GM19351 (cell line): ENCODE results near the gene COA7.
"Not testable (repeated sequence)": the region's sequence is repeated elsewhere in the genome, so short reads cannot be mapped to it uniquely, and the experiment has no call there.

Experiments used
- ATAC-seq: cut with Tn5 transposase; IDR thresholded peaks from one replicate; pipeline ENCODE4 v1.9.1; 2021; ENCODE audit warnings: mild to moderate bottlenecking, moderate library complexity; ENCODE audit not compliant: unreplicated experiment

Gene COA7

DNA sequence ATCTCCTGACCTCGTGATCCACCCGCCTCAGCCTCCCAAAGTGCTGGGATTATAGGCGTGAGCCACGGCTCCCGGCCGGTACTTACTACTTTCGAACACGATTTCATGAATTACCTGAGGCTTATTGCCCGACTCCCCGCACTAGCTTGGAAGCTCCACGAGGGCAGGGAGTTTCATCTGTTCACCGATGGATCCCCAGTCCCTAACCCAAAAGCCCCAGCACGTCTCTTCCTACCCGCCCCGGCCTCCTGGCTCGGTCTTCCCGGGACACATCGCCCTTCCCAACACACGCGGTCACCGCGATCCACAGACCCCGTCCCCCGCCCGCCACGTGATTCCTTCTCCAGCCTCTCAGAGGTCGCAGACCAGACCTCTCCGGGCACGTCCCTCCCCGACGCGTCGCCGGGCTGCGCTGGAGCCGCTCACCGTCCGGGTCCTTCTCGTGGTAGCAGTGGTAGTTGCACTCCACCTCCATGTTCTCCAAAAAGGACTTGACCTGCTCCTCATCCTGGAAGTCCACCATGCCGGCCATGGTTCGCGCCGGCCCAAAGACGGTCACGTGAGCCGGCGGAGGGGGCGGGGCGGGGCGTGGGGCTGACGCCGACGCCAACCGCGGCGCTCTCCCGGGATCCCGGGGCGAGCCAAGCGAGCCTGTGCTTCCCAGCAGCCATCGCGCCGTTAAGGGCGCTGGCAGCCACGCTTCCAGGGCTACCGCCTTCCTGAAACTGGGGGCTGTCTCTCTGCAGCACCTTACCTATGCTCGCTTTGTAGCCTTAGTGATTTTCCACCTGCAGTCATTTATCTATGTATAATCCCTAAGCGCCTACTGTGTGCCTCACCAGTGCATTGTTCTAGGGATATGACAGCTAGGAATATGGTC lies at the start of gene COA7:
COA7 (minus strand) TSS at position 553 of the 880 bp plus-strand sequence; CDS start at position 532, 21 bp downstream.
- peak; percentile 46 for ATAC-seq

DNA sequence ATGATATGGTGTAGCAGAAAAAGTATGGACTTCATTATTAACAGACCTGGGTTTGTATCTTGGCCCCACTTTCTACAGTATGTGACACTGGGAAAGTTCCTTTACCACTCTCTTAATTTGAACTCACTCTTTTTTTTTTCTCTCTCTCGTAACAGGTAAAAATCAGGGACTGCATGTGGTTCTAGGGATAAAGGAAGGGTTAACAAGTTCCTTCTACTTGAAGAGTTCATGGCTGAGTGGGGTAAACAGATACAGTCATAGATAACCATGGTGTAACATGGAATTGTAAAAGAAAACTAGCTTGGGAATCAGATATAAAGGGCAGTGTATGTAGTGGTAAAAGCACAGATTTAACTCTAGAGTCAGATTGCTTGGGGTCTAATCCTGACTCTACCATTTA lies 49.3 kb upstream of the COA7 start:
- ATAC-seq, result no peak

GRCh38 chr1:52746189-52746588 lies 48.0 kb upstream of the COA7 start:
- no peak for ATAC-seq

- ATAC-seq, result no peak
Measured at GRCh38 chr1:52741259-52741658, 43.1 kb upstream of the COA7 start.

DNA sequence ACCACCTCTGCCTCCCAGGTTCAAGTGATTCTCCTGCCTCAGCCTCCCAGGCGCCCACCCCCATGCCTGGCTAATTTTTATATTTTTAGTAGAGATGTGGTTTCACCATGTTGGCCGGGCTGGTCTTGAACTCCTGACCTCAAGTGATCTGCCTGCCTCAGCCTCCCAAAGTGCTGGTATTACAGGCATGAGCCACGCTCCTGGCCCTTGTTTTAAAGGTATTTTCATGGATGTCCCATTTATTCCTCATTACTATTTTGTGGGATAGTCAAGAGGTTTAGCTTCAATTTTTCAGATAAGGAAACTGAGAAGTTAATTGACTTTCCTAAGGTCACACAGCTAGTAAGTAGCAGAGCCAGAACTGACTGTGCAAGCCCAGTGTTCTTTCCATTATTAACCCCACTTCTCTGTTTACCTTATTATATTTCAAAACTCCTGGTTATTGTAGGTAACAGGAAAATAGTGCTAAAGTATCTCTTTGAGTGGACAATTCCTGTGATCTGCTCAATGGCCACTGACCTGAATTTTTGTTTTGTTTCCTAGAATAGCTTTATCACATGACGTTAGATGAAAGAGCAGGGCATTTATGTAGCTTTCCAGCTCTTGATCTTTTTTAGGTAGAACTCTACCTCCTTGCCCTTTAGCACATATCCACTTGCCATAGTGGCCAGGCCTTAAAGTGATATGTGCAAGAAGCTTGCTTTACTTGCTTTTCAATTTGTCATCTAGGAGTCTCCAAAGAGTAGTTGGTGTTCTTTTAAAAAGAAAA lies 41.7 kb upstream of the COA7 start:
- ATAC-seq, result no peak

DNA sequence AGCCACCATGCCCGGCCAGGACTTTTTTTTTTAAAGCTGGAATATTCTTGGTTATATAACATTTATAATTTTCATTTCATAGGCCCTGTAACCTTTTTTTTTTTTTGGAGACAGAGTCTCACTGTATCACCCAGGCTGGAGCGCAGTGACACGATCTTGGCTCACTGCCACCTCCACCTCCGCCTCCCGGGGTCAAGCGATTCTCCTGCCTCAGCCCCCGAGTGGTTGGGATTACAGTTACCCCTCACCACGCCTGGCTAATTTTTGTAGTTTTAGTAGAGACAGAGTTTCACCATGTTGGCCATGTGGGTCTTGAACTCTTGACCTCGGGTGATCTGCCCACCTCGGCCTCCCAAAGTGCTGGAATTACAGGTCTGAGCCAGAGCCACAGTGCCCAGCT lies 40.7 kb upstream of the COA7 start:
- no peak for ATAC-seq

DNA sequence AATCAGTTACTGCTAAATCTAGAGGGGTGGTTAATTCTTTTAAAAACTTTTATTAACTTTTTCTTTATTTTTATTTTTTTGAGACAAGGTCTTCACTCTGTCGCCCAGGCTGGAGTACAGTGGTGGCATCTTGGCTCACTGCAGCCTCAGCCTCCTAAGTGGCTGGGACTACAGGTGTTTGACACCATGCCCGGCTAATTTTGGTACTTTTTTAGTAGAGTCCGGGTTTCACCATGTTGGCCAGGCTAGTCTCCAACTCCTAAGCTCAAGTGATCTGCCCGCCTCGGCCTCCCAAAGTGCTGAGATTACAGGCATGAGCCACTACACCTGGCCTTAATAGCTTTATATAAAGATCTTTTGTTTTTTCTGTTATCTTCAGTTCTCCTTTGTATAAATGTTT lies 40.0 kb upstream of the COA7 start:
- no peak for ATAC-seq

DNA sequence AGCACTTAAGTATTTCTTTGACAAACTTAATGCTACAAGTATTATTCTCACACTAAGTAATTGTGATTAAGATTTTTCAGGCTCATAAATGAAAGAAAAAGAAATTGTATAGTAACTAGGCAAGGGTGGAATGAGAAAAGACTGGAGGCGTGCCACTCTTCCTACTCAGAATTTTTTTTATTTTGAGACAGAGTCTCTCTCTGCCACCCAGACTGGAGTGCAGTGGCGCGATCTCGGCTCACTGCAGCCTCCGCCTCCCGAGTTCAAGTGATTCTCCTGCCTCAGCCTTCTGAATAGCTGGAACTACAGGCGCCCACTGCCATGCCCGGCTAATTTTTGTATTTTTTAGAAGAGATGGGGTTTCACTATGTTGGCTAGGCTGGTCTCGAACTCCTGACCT lies 37.2 kb upstream of the COA7 start:
- not testable (repeated sequence) for ATAC-seq

- no peak for ATAC-seq
Measured at GRCh38 chr1:52733368-52733767, 35.2 kb upstream of the COA7 start.

- ATAC-seq, result no peak
Measured at GRCh38 chr1:52727956-52728656, 30.0 kb upstream of the COA7 start.

GRCh38 chr1:52727114-52727586 lies 29.0 kb upstream of the COA7 start:
- no peak for ATAC-seq

DNA sequence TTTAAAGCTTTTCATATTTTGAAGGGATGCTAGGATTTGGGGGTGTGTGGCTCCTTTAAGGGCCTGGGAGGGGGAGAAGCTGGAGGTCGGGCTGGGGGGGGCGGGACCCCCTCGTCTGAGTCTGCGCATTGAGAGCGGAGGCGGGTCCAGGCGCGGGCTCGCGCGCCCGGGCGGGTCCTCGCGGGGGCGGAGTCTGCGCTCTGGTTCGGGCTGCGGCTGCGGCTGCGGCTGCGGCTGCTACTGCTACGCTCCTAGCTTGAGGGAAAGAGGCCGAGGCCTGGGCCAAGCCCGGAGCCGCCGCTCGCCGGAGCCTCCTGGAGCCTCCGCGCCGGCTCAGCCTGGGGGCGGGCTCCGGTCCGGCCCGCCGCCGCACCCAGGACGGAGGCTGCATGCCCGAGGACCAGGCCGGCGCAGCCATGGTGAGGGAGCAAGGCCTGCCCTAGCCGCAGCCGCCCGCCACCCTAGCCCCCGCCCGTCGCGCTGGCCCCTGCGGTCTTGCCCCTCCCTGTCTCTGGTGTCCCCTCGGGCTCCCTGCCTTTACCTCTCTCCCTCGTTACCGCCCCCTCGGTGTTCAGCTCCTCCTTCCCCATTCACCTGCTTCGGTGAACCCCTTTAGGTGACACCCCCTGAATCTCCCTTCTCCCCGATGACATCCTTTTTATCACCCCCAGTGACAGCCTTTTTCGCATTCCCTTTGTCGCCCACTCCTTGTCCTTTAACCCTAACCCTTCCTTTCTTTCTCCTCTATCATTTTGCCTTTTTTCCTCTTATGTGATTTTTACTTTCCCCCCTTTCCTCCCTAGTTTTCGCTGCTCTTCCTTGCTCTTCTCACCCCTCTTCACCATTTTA lies 28.3 kb upstream of the COA7 start, which contains the start of gene ZYG11B:
ZYG11B (plus strand) TSS at position 189 of the 849 bp plus-strand sequence; CDS start at position 390, 201 bp downstream.
- ATAC-seq, result peak; percentile 91

- ATAC-seq, result no peak
Measured at GRCh38 chr1:52725903-52726264, 27.7 kb upstream of the COA7 start.

GRCh38 chr1:52723260-52723659 lies 25.1 kb upstream of the COA7 start:
- no peak for ATAC-seq

- ATAC-seq, result not testable (repeated sequence)
Measured at GRCh38 chr1:52715296-52715695, 17.1 kb upstream of the COA7 start.

GRCh38 chr1:52713590-52713989 lies 15.4 kb upstream of the COA7 start:
- ATAC-seq, result no peak

GRCh38 chr1:52709016-52709415 lies 10.9 kb upstream of the COA7 start:
- ATAC-seq, result no peak

GRCh38 chr1:52707927-52708655 lies 9.9 kb upstream of the COA7 start:
- ATAC-seq, result no peak
